Esophagus muscularis mucosa (tissue), 4 donors: ENCODE data around the gene EIF5B. TPM values are rescaled to one million over a fixed set of nuclear protein-coding genes. Genes with fewer than 3 reads are reported as not detected.
"Not testable (repeated sequence)": the region's sequence is repeated elsewhere in the genome, so short reads cannot be mapped to it uniquely, and the experiment has no call there.

Source experiments
- DNase-seq: peaks from one replicate; pipeline ENCODE4 v3.0.0-alpha.2; 2017; ENCODE audit errors: extremely low spot score
- H3K27ac ChIP-seq, 4 donors: fragments of 200-600 bp; sonication (generic); replicated peaks in 1 of 4; 1 replicate in 3 of 4; 2 replicates in 1 of 4; pipeline ENCODE4 v1.5.1; 2016 to 2019; ENCODE audit warnings: mild to moderate bottlenecking in 1 of 4
- H3K27me3 ChIP-seq, 4 donors: fragments of 200-600 bp; sonication (generic); one replicate each; pipeline versions ENCODE4 v1.5.1 to v1.6.0; 2016 to 2019
- H3K36me3 ChIP-seq, 4 donors: fragments of 200-600 bp; sonication (generic); one replicate each; pipeline ENCODE4 v1.5.1; 2016 to 2019
- H3K4me1 ChIP-seq, 4 donors: fragments of 200-600 bp; sonication (generic); one replicate each; pipeline ENCODE4 v1.5.1; 2016 to 2019
- H3K4me3 ChIP-seq, 4 donors: fragments of 200-600 bp; sonication (generic); 1 replicate in 2 of 4; 2 replicates in 2 of 4; pipeline ENCODE4 v1.5.1; 2016 to 2019; ENCODE audit warnings: mild to moderate bottlenecking in 4 of 4, moderate library complexity in 1 of 4
- H3K9me3 ChIP-seq, 4 donors: fragments of 200-600 bp; sonication (generic); 1 replicate in 3 of 4; 2 replicates in 1 of 4; pipeline ENCODE4 v1.5.1; 2016 to 2019
- CTCF ChIP-seq, 3 experiments: fragments of 200-600 bp in 2 of 3; fragments of 450-650 bp in 1 of 3; sonication (generic) in 2 of 3; IDR thresholded peaks; one replicate each; pipeline ENCODE4 v1.5.1; 2017 to 2019; ENCODE audit warnings: antibody characterized with exemption in 3 of 3, mild to moderate bottlenecking in 2 of 3, moderate library complexity in 1 of 3
- EP300 ChIP-seq: sonication (generic); formaldehyde crosslinking; IDR thresholded peaks from one replicate; pipeline ENCODE4 v1.6.1; 2017; ENCODE audit warnings: antibody characterized with exemption
- POLR2A ChIP-seq: fragments of 450-650 bp; IDR thresholded peaks from one replicate; pipeline ENCODE4 v1.6.1; 2017; ENCODE audit warnings: antibody characterized with exemption, moderate library complexity, mild to moderate bottlenecking, low read depth
- POLR2AphosphoS5 ChIP-seq, 2 donors: sonication (generic); formaldehyde crosslinking; IDR thresholded peaks; one replicate each; pipeline ENCODE4 v1.6.1; 2017; ENCODE audit warnings: antibody characterized with exemption in 2 of 2
- WGBS: methylation state at CpG from one replicate; pipeline ENCODE4 v1.1.5; 2018; 5-methylcytosine and 5-hydroxymethylcytosine counted together
- intact Hi-C: fragments of 100-400 bp; cut with DNase I; formaldehyde crosslinking; loops from one replicate; pipeline ENCODE4 v1.15.1; 2023
- total RNA-seq, 4 donors: library from RNA; depleted of rRNA; stranded (reverse); fragments of >200 nt; gene quantifications; one replicate each; pipeline versions ENCODE4 v1.1.0 to v1.2.1, GENCODE V29; 2016

The EIF5B gene
- total RNA-seq, result 10 to 100 TPM; 39.6 to 60.2 (median 47.4) TPM

GRCh38 chr2:99337113-99338028 is at the start of gene EIF5B:
Gene EIF5B (plus strand): TSS chr2:99337389. CDS start chr2:99337555, 166 bp downstream.
- Histone ChIP-seq H3K9me3 (no peaks in the 10 kb centered on the region), H3K4me3 (peak within 1 kb of the TSS; percentile 68 to 94 (median 82)), H3K27ac (peak within 1 kb of the TSS; percentile 82 to 93 (median 90)), H3K36me3 (peaks cover under 1 to 8% (median 5%) of the 10 kb centered on the region in 4 donors), H3K4me1 (peaks cover 41 to 56% (median 53%) of the 10 kb centered on the region in 4 donors), H3K27me3 (no peaks in the 10 kb centered on the region)
- intact Hi-C loops, result loop anchor here (2.0 to 10.0 kb wide), 3 partner anchors 153 to 183 kb away; partner anchors contain the start of genes LIPT1, MITD1, MRPL30 and REV1
- DNase-seq, result peak; percentile 98
- WGBS, result 0% methylated on average over 31 of the region's 87 CpGs
- TF ChIP-seq EP300 (no peak), POLR2AphosphoS5 (IDR thresholded peaks at IDR 0.05) (peak; percentile 88 to 97), POLR2A (no peak), CTCF (IDR thresholded peaks at IDR 0.05) (peak; percentile 58 to 69 (median 67))

- WGBS, result 84% methylated on average over 2 of the region's 2 CpGs
- no peak for DNase-seq
- no peaks in the 10 kb centered on the region for H3K4me1 ChIP-seq
- H3K4me3 ChIP-seq, result no peak overlapping the region
- intact Hi-C loops, result no loop called here
- H3K27ac ChIP-seq, result no peak overlapping the region
- peaks cover 0 to 13% (median 13%) of the 10 kb centered on the region in 4 donors for H3K36me3 ChIP-seq
- TF ChIP-seq EP300 (no peak), POLR2AphosphoS5 (IDR thresholded peaks at IDR 0.05) (no peak), POLR2A (no peak), CTCF (IDR thresholded peaks at IDR 0.05) (no peak)
- H3K9me3 ChIP-seq, result no peaks in the 10 kb centered on the region
- H3K27me3 ChIP-seq, result no peaks in the 10 kb centered on the region
Measured at GRCh38 chr2:99297994-99298393, 39.2 kb upstream of the EIF5B start.

- no peak overlapping the region for H3K27ac ChIP-seq
- no peaks in the 10 kb centered on the region for H3K4me1 ChIP-seq
- H3K4me3 ChIP-seq, result no peak overlapping the region
- DNase-seq, result no peak
- WGBS, result 95% methylated on average over 7 of the region's 7 CpGs
- intact Hi-C loops, result no loop called here
- H3K9me3 ChIP-seq, result no peaks in the 10 kb centered on the region
- TF ChIP-seq CTCF (IDR thresholded peaks at IDR 0.05) (no peak), POLR2AphosphoS5 (IDR thresholded peaks at IDR 0.05) (no peak), POLR2A (no peak), EP300 (no peak)
- peaks cover 3 to 29% (median 21%) of the 10 kb centered on the region in 4 donors for H3K36me3 ChIP-seq
- H3K27me3 ChIP-seq, result no peaks in the 10 kb centered on the region
Measured at GRCh38 chr2:99299580-99299979, 37.6 kb upstream of the EIF5B start.

GRCh38 chr2:99301097-99301496 is 36.1 kb upstream of the EIF5B start, which contains the start of gene LYG1:
Gene LYG1 (minus strand): TSS chr2:99301197. CDS start chr2:99295670, 5,527 bp downstream.
- intact Hi-C loops, H3K4me1 ChIP-seq, H3K27me3 ChIP-seq, H3K4me3 ChIP-seq, H3K9me3 ChIP-seq, H3K27ac ChIP-seq, DNase-seq: not testable (repeated sequence)
- H3K36me3 ChIP-seq, result peaks cover 3 to 39% (median 22%) of the 10 kb centered on the region in 4 donors
- 87% methylated on average over 2 of the region's 2 CpGs for WGBS

GRCh38 chr2:99317161-99317872 is 19.9 kb upstream of the EIF5B start:
- Histone ChIP-seq H3K9me3 (no peaks in the 10 kb centered on the region), H3K27me3 (no peaks in the 10 kb centered on the region), H3K27ac (no peak overlapping the region), H3K36me3 (peaks cover 16 to 60% (median 46%) of the 10 kb centered on the region in 4 donors), H3K4me1 (no peaks in the 10 kb centered on the region), H3K4me3 (no peak overlapping the region)
- no peak for DNase-seq
- over 99% methylated on average over 9 of the region's 9 CpGs for WGBS
- TF ChIP-seq EP300 (no peak), POLR2A (no peak), CTCF (IDR thresholded peaks at IDR 0.05) (no peak), POLR2AphosphoS5 (IDR thresholded peaks at IDR 0.05) (no peak)
- intact Hi-C loops, result no loop called here

- H3K27ac ChIP-seq, H3K9me3 ChIP-seq, H3K4me3 ChIP-seq, DNase-seq, intact Hi-C loops, H3K27me3 ChIP-seq, H3K4me1 ChIP-seq: not testable (repeated sequence)
- H3K36me3 ChIP-seq, result peaks cover 21 to 65% (median 51%) of the 10 kb centered on the region in 4 donors
- WGBS, result 98% methylated on average over 7 of the region's 7 CpGs
Measured at GRCh38 chr2:99317873-99318200, 19.4 kb upstream of the EIF5B start.
